Neural cell (in vitro differentiated cells): ENCODE results near the gene MUC3A. TPM values are rescaled to one million over a fixed set of nuclear protein-coding genes. Genes with fewer than 3 reads are reported as not detected.

Source experiments
- H2AFZ ChIP-seq: fragments of 200-600, 300-800 bp; sonication (generic), shearing (Covaris generic); 2 replicates; pipeline ENCODE4 v1.6.0; 2014; ENCODE audit warnings: low read depth, mild to moderate bottlenecking, antibody characterized with exemption, low read length, moderate library complexity
- H3F3A ChIP-seq: fragments of 200-600 bp; shearing (Covaris generic); 2 replicates; pipeline ENCODE4 v1.6.1; 2016; ENCODE audit warnings: mild to moderate bottlenecking, moderate library complexity, mixed read lengths, antibody characterized with exemption, low read length; ENCODE audit not compliant: insufficient read depth, poor library complexity, severe bottlenecking
- H3K27ac ChIP-seq: fragments of 200-600, 300-800 bp; sonication (generic), shearing (Covaris generic); 2 replicates; pipeline ENCODE4 v1.5.1; 2014; ENCODE audit warnings: mild to moderate bottlenecking, low read length, moderate library complexity
- H3K27me3 ChIP-seq: fragments of 300-800, 200-600 bp; sonication (generic), shearing (Covaris generic); 2 replicates; pipeline ENCODE4 v1.6.0; 2014; ENCODE audit warnings: mild to moderate bottlenecking, low read depth, low read length, moderate library complexity; ENCODE audit not compliant: insufficient read depth
- H3K36me3 ChIP-seq: fragments of 300-800, 200-600 bp; sonication (generic), shearing (Covaris generic); 2 replicates; pipeline ENCODE4 v1.5.1; 2014; ENCODE audit warnings: mild to moderate bottlenecking, antibody characterized with exemption, low read length, moderate library complexity; ENCODE audit not compliant: insufficient read depth
- H3K4me2 ChIP-seq: fragments of 300-800, 200-600 bp; sonication (generic), shearing (Covaris generic); 2 replicates; pipeline ENCODE4 v1.6.0; 2014; ENCODE audit warnings: mild to moderate bottlenecking, low read length
- H3K4me3 ChIP-seq: fragments of 300-800, 200-600 bp; sonication (generic), shearing (Covaris generic); 2 replicates; pipeline ENCODE4 v1.5.1; 2014; ENCODE audit warnings: mild to moderate bottlenecking, low read length, moderate library complexity
- H3K79me2 ChIP-seq: fragments of 200-600 bp; shearing (Covaris generic); replicated peaks from 2 replicates; pipeline ENCODE4 v1.6.0; 2014; ENCODE audit warnings: mild to moderate bottlenecking, low read length, moderate library complexity; ENCODE audit not compliant: insufficient read depth
- H3K9ac ChIP-seq: fragments of 300-800, 200-600 bp; sonication (generic), shearing (Covaris generic); 2 replicates; pipeline ENCODE4 v1.6.1; 2016; ENCODE audit warnings: mild to moderate bottlenecking, low read length, mixed read lengths
- H3K9me2 ChIP-seq: fragments of 200-600 bp; shearing (Covaris generic); 2 replicates; pipeline ENCODE4 v1.6.1; 2016; ENCODE audit warnings: mild to moderate bottlenecking, low read length, mixed read lengths; ENCODE audit not compliant: insufficient read depth
- H3K9me3 ChIP-seq: fragments of 200-600, 300-800 bp; sonication (generic), shearing (Covaris generic); 2 replicates; pipeline ENCODE4 v1.6.1; 2016; ENCODE audit warnings: mild to moderate bottlenecking, mixed run types, low read length, moderate library complexity, mixed read lengths
- H4K20me1 ChIP-seq: fragments of 200-600 bp; shearing (Covaris generic); 2 replicates; pipeline ENCODE4 v1.6.1; 2016; ENCODE audit warnings: mild to moderate bottlenecking, mixed run types; ENCODE audit not compliant: insufficient read depth
- EP300 ChIP-seq: fragments of 450-650 bp; conservative IDR thresholded peaks from 2 replicates; pipeline ENCODE4 v1.6.1; 2014; ENCODE audit warnings: antibody characterized with exemption, mild to moderate bottlenecking, moderate library complexity; ENCODE audit not compliant: poor library complexity, severe bottlenecking
- EZH2 ChIP-seq: fragments of 200-600, 300-800 bp; shearing (Covaris generic), sonication (generic); IDR thresholded peaks from 2 replicates; pipeline ENCODE4 v1.6.1; 2014; ENCODE audit warnings: antibody characterized with exemption, low read length, borderline replicate concordance, mild to moderate bottlenecking; ENCODE audit not compliant: insufficient read depth, poor library complexity, severe bottlenecking
- MXI1 ChIP-seq: fragments of 450-650 bp; conservative IDR thresholded peaks from 2 replicates; pipeline ENCODE4 v1.6.1; 2014; ENCODE audit warnings: antibody characterized with exemption, mild to moderate bottlenecking; ENCODE audit not compliant: poor library complexity, severe bottlenecking
- POLR2AphosphoS5 ChIP-seq: IDR thresholded peaks from 2 replicates; pipeline ENCODE4 v1.6.1; 2012
- RAD21 ChIP-seq: fragments of 450-650 bp; conservative IDR thresholded peaks from 2 replicates; pipeline ENCODE4 v1.6.1; 2014; ENCODE audit warnings: antibody characterized with exemption, mild to moderate bottlenecking, moderate library complexity
- SMC3 ChIP-seq: fragments of 450-650 bp; conservative IDR thresholded peaks from 2 replicates; pipeline ENCODE4 v1.6.1; 2014; ENCODE audit warnings: antibody characterized with exemption, mild to moderate bottlenecking, moderate library complexity; ENCODE audit not compliant: poor library complexity
- TAF1 ChIP-seq: IDR thresholded peaks from 2 replicates; pipeline ENCODE4 v1.6.1; 2012; ENCODE audit warnings: low read depth
- polyA plus RNA-seq: library from polyadenylated mRNA; depleted of rRNA; stranded (reverse); fragments of >200 nt; gene quantifications from 2 replicates; pipeline ENCODE4 v1.2.3, GENCODE V29; 2014
- TF ChIP-seq, protein P1 (sequence below): IDR thresholded peaks from 2 replicates; pipeline ENCODE4 v1.6.1; 2012; ENCODE audit warnings: borderline replicate concordance
- TF ChIP-seq, protein P2 (sequence below): fragments of 450-650 bp; IDR thresholded peaks from 2 replicates; pipeline ENCODE4 v1.5.1; 2014; ENCODE audit warnings: antibody characterized with exemption, mild to moderate bottlenecking, moderate library complexity; ENCODE audit not compliant: poor library complexity, severe bottlenecking

Gene MUC3A
- polyA plus RNA-seq, 1 donor from 2014 or later: not detected

DNA sequence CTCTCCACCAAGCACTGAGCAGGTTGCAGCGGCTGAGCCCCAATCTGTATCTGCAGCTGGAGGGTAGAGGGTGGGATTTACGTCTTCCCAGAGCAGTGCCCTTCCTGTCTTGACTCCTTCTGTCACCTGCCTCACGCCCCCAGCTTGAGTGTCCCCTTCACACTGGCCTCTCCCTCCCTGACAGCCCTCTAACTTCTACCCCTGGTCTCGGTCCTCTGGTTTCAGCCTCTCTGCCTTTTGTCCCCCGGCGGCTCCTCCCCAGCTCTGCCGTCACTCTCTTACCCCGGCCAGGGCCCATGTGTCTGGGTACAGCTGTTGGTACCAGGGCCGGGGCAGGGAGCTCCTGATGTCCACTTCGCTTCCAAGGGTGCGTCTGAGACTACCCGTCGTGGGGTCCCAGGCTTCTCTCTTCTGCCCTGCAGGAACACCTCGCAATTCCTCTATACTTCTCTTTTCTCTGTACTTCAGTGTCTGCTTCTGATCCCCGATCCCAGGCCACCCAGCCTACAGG is 654 bp downstream of the MUC3A start:
- H3K4me3 ChIP-seq: no peak overlapping the region
- H3K27me3 ChIP-seq: no peaks in the 10 kb centered on the region
- H3K4me2 ChIP-seq: no peak overlapping the region
- H3F3A ChIP-seq: no peaks in the 10 kb centered on the region
- H4K20me1 ChIP-seq: no peaks in the 10 kb centered on the region
- H3K9me3 ChIP-seq: no peaks in the 10 kb centered on the region
- no peak overlapping the region for H3K9ac ChIP-seq
- no peak for TF ChIP-seq POLR2AphosphoS5
- no peak for TF ChIP-seq MXI1
- TF ChIP-seq, protein P1, sequence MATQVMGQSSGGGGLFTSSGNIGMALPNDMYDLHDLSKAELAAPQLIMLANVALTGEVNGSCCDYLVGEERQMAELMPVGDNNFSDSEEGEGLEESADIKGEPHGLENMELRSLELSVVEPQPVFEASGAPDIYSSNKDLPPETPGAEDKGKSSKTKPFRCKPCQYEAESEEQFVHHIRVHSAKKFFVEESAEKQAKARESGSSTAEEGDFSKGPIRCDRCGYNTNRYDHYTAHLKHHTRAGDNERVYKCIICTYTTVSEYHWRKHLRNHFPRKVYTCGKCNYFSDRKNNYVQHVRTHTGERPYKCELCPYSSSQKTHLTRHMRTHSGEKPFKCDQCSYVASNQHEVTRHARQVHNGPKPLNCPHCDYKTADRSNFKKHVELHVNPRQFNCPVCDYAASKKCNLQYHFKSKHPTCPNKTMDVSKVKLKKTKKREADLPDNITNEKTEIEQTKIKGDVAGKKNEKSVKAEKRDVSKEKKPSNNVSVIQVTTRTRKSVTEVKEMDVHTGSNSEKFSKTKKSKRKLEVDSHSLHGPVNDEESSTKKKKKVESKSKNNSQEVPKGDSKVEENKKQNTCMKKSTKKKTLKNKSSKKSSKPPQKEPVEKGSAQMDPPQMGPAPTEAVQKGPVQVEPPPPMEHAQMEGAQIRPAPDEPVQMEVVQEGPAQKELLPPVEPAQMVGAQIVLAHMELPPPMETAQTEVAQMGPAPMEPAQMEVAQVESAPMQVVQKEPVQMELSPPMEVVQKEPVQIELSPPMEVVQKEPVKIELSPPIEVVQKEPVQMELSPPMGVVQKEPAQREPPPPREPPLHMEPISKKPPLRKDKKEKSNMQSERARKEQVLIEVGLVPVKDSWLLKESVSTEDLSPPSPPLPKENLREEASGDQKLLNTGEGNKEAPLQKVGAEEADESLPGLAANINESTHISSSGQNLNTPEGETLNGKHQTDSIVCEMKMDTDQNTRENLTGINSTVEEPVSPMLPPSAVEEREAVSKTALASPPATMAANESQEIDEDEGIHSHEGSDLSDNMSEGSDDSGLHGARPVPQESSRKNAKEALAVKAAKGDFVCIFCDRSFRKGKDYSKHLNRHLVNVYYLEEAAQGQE: no peak
- TF ChIP-seq EZH2: no peak
- TF ChIP-seq TAF1: no peak
- TF ChIP-seq, protein P2, sequence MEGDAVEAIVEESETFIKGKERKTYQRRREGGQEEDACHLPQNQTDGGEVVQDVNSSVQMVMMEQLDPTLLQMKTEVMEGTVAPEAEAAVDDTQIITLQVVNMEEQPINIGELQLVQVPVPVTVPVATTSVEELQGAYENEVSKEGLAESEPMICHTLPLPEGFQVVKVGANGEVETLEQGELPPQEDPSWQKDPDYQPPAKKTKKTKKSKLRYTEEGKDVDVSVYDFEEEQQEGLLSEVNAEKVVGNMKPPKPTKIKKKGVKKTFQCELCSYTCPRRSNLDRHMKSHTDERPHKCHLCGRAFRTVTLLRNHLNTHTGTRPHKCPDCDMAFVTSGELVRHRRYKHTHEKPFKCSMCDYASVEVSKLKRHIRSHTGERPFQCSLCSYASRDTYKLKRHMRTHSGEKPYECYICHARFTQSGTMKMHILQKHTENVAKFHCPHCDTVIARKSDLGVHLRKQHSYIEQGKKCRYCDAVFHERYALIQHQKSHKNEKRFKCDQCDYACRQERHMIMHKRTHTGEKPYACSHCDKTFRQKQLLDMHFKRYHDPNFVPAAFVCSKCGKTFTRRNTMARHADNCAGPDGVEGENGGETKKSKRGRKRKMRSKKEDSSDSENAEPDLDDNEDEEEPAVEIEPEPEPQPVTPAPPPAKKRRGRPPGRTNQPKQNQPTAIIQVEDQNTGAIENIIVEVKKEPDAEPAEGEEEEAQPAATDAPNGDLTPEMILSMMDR: no peak
- TF ChIP-seq SMC3: no peak
- no peak for TF ChIP-seq EP300
- TF ChIP-seq RAD21: no peak
- no peaks in the 10 kb centered on the region for H3K9me2 ChIP-seq
- H3K27ac ChIP-seq: no peak overlapping the region
- no peak overlapping the region for H2AFZ ChIP-seq
- no peaks in the 10 kb centered on the region for H3K36me3 ChIP-seq
- no peaks in the 10 kb centered on the region for H3K79me2 ChIP-seq

DNA sequence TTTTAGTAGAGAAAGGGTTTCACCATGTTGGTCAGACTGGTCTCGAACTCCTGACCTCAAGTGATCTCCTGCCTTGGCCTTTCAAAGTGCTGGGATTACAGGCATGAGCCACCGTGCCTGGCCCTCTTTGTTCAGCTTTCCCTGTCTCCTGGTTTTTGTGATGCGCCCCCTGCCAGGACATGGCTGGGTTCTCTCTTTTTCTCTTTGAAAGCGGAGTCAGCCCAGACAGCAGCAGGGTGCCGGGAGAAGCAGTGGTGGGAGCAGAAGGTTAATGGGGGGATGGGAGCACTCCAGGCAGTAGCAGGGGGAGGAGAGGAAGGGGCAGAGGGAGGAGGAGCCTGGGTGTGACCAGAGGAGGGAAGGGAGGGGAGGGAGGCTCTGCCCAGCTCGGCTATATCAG is 1.8 kb downstream of the MUC3A start:
- no peak overlapping the region for H3K9ac ChIP-seq
- H3K36me3 ChIP-seq: no peaks in the 10 kb centered on the region
- H4K20me1 ChIP-seq: no peaks in the 10 kb centered on the region
- H3K27me3 ChIP-seq: no peaks in the 10 kb centered on the region
- no peaks in the 10 kb centered on the region for H3K9me2 ChIP-seq
- H3K79me2 ChIP-seq: no peaks in the 10 kb centered on the region
- H3K4me2 ChIP-seq: no peak overlapping the region
- no peaks in the 10 kb centered on the region for H3F3A ChIP-seq
- no peak overlapping the region for H3K4me3 ChIP-seq
- no peak overlapping the region for H2AFZ ChIP-seq
- H3K27ac ChIP-seq: no peak overlapping the region
- H3K9me3 ChIP-seq: no peaks in the 10 kb centered on the region
- TF ChIP-seq POLR2AphosphoS5 (no peak), MXI1 (no peak), SMC3 (no peak), TAF1 (no peak), RAD21 (no peak), EZH2 (no peak), EP300 (no peak)
- TF ChIP-seq, protein P1: no peak
- TF ChIP-seq, protein P2: no peak
